ENCODE measurements around the gene MYRIP.

DNA sequence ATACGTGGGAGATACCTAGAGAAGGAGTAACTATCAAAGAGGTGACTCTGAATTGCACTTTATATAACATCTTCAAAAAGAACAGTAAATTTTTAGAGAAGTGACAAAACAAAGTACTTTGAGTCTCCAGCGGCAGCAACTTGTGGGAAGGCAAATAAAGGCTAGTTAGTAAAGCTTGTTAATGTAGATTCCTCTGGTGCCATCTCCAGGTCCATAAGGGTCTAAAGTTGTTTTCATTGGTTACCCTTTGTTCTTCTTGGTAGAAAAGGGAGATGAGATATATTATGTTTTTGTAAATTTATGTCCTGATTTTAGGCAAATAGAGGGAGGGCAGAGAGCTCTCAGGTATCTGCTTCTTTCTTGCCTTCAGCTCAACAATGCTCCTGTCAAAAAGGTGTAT is 161.6 kb downstream of the MYRIP start:
- TF ChIP-seq, protein P1, sequence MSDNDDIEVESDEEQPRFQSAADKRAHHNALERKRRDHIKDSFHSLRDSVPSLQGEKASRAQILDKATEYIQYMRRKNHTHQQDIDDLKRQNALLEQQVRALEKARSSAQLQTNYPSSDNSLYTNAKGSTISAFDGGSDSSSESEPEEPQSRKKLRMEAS (IDR thresholded peaks at IDR 0.05; ENCODE audit: low read depth, low read length): no peak
- TF ChIP-seq POLR2AphosphoS5 (IDR thresholded peaks at IDR 0.05; ENCODE audit: low read length) (no peak), NFYA (IDR thresholded peaks at IDR 0.05; ENCODE audit: borderline replicate concordance, low read depth, low read length) (no peak), HDAC6 (IDR thresholded peaks at IDR 0.05; ENCODE audit: unreplicated experiment) (no peak), ZNF24 (IDR thresholded peaks at IDR 0.05) (no peak), MTA2 (IDR thresholded peaks at IDR 0.05; ENCODE audit: low read depth) (no peak), ETV6 (conservative IDR thresholded peaks at IDR 0.05 in 1 of 2, IDR thresholded peaks at IDR 0.05 in 1 of 2; ENCODE audit: borderline replicate concordance in 1 of 2, low read depth in 1 of 2) (no peak), TAF1 (IDR thresholded peaks at IDR 0.05; ENCODE audit: borderline replicate concordance, low read depth, low read length) (no peak)
- TF ChIP-seq, protein P2, sequence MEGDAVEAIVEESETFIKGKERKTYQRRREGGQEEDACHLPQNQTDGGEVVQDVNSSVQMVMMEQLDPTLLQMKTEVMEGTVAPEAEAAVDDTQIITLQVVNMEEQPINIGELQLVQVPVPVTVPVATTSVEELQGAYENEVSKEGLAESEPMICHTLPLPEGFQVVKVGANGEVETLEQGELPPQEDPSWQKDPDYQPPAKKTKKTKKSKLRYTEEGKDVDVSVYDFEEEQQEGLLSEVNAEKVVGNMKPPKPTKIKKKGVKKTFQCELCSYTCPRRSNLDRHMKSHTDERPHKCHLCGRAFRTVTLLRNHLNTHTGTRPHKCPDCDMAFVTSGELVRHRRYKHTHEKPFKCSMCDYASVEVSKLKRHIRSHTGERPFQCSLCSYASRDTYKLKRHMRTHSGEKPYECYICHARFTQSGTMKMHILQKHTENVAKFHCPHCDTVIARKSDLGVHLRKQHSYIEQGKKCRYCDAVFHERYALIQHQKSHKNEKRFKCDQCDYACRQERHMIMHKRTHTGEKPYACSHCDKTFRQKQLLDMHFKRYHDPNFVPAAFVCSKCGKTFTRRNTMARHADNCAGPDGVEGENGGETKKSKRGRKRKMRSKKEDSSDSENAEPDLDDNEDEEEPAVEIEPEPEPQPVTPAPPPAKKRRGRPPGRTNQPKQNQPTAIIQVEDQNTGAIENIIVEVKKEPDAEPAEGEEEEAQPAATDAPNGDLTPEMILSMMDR (IDR thresholded peaks at IDR 0.05 in 2 of 3, conservative IDR thresholded peaks at IDR 0.05 in 1 of 3; ENCODE audit: control insufficient read depth in 2 of 3, extremely low read depth in 1 of 3, insufficient read depth in 1 of 3, low read depth in 3 of 3, low read length in 3 of 3): no peak

Data from GM12878 (cell line).